Endothelial cell of hepatic sinusoid (primary cell): ENCODE results near the gene HNRNPL.
"Not testable (repeated sequence)": the region's sequence is repeated elsewhere in the genome, so short reads cannot be mapped to it uniquely, and the experiment has no call there.

Experiments used
- in situ Hi-C: cut with HindIII; loops from 2 replicates; pipeline ENCODE4 v1.10.0; 2017; ENCODE audit warnings: low sequenced_read_pairs

HNRNPL gene

GRCh38 chr19:38849860-38850435 is at the start of gene HNRNPL:
TSS of gene HNRNPL (minus strand) at chr19:38849986. CDS start at chr19:38849966, 20 bp downstream.
- in situ Hi-C loops = loop anchor here (10.0 kb wide), 1 partner anchor 75 kb away; the partner anchor contains the start of gene LGALS7

- in situ Hi-C loops = no loop called here
These were observed 49.1 kb upstream of the HNRNPL start for GRCh38 chr19:38898788-38899446.

GRCh38 chr19:38894968-38895367 is 45.2 kb upstream of the HNRNPL start:
- in situ Hi-C loops = no loop called here

- in situ Hi-C loops = no loop called here
These were observed 43.6 kb upstream of the HNRNPL start for GRCh38 chr19:38893341-38893771.

- in situ Hi-C loops = no loop called here
These were observed 43.1 kb upstream of the HNRNPL start for GRCh38 chr19:38892841-38893240.

GRCh38 chr19:38891771-38892170 is 42.0 kb upstream of the HNRNPL start:
- in situ Hi-C loops = no loop called here

GRCh38 chr19:38890686-38891085 is 40.9 kb upstream of the HNRNPL start:
- in situ Hi-C loops = no loop called here

GRCh38 chr19:38889803-38890202 is 40.0 kb upstream of the HNRNPL start:
- in situ Hi-C loops = no loop called here

- in situ Hi-C loops = no loop called here
These were observed 39.1 kb upstream of the HNRNPL start for GRCh38 chr19:38888876-38889275.

GRCh38 chr19:38884691-38885090 is 34.9 kb upstream of the HNRNPL start:
- in situ Hi-C loops = not testable (repeated sequence)

- in situ Hi-C loops = no loop called here
These were observed 33.5 kb upstream of the HNRNPL start for GRCh38 chr19:38883286-38883685.

- in situ Hi-C loops = no loop called here
These were observed 31.3 kb upstream of the HNRNPL start for GRCh38 chr19:38880882-38881609.

GRCh38 chr19:38880076-38880881 is 30.5 kb upstream of the HNRNPL start:
- in situ Hi-C loops = no loop called here

GRCh38 chr19:38879400-38879751 is 29.6 kb upstream of the HNRNPL start:
- in situ Hi-C loops = no loop called here

GRCh38 chr19:38878575-38879399 is 29.0 kb upstream of the HNRNPL start:
- in situ Hi-C loops = no loop called here

- in situ Hi-C loops = no loop called here
These were observed 28.2 kb upstream of the HNRNPL start, which contains the start of gene RINL for GRCh38 chr19:38877781-38878574. TSS of gene RINL (minus strand) at chr19:38878275. CDS start at chr19:38876742, 1,533 bp downstream.

- in situ Hi-C loops = no loop called here
These were observed 26.0 kb upstream of the HNRNPL start for GRCh38 chr19:38875656-38876395.

GRCh38 chr19:38873400-38873799 is 23.6 kb upstream of the HNRNPL start:
- in situ Hi-C loops = not testable (repeated sequence)

GRCh38 chr19:38870612-38871011 is 20.8 kb upstream of the HNRNPL start:
- in situ Hi-C loops = no loop called here
